GM18951 (cell line): ENCODE measurements around the gene WNK1.

Source experiments
- POLR2A ChIP-seq: IDR thresholded peaks from 4 replicates; pipeline ENCODE4 v1.6.1; 2011; ENCODE audit warnings: mild to moderate bottlenecking; ENCODE audit not compliant: insufficient read length, insufficient read depth; ENCODE audit errors: extremely low read depth
- in situ Hi-C: fragments of 300-500 bp; cut with MboI; formaldehyde crosslinking; loops from one replicate; pipeline ENCODE4 v1.12.0; 2022; ENCODE audit warnings: low sequenced_read_pairs, mixed read lengths, inconsistent platforms; ENCODE audit not compliant: unreplicated experiment

WNK1 gene

GRCh38 chr12:802242-803120 is 50.1 kb downstream of the WNK1 start:
- in situ Hi-C loops, result no loop called here
- no peak for TF ChIP-seq POLR2A

GRCh38 chr12:805022-805632 is 52.7 kb downstream of the WNK1 start:
- in situ Hi-C loops, result no loop called here
- TF ChIP-seq POLR2A, result no peak

- TF ChIP-seq POLR2A, result no peak
- in situ Hi-C loops, result no loop called here
Measured at GRCh38 chr12:806200-806791, 53.9 kb downstream of the WNK1 start.

GRCh38 chr12:807041-807735 is 54.8 kb downstream of the WNK1 start:
- in situ Hi-C loops, result no loop called here
- no peak for TF ChIP-seq POLR2A

GRCh38 chr12:810116-810515 is 57.7 kb downstream of the WNK1 start:
- in situ Hi-C loops, result loop anchor here (10.0 kb wide), 1 partner anchor 235 kb away; no protein-coding TSS in a partner anchor
- no peak for TF ChIP-seq POLR2A

- no peak for TF ChIP-seq POLR2A
- in situ Hi-C loops, result loop anchor here (10.0 kb wide), 1 partner anchor 236 kb away; no protein-coding TSS in a partner anchor
Measured at GRCh38 chr12:810671-811415, 58.5 kb downstream of the WNK1 start.

- in situ Hi-C loops, result loop anchor here (10.0 kb wide), 1 partner anchor 238 kb away; no protein-coding TSS in a partner anchor
- TF ChIP-seq POLR2A, result no peak
Measured at GRCh38 chr12:812950-813349, 60.6 kb downstream of the WNK1 start.

- in situ Hi-C loops, result loop anchor here (10.0 kb wide), 1 partner anchor 243 kb away; no protein-coding TSS in a partner anchor
Measured at GRCh38 chr12:817456-817855, 65.1 kb downstream of the WNK1 start.

GRCh38 chr12:817941-818600 is 65.7 kb downstream of the WNK1 start:
- no peak for TF ChIP-seq POLR2A
- in situ Hi-C loops, result loop anchor here (10.0 kb wide), 1 partner anchor 243 kb away; no protein-coding TSS in a partner anchor

- no peak for TF ChIP-seq POLR2A
Measured at GRCh38 chr12:818733-819132, 66.4 kb downstream of the WNK1 start.

GRCh38 chr12:820336-820735 is 68.0 kb downstream of the WNK1 start:
- in situ Hi-C loops, result no loop called here
- no peak for TF ChIP-seq POLR2A

More at GRCh38 chr12:818733-819132, 66.4 kb downstream of the WNK1 start:
- in situ Hi-C loops, result loop anchor here (10.0 kb wide), 1 partner anchor 244 kb away; no protein-coding TSS in a partner anchor

GRCh38 chr12:823028-823698 is 70.8 kb downstream of the WNK1 start:
- TF ChIP-seq POLR2A, result no peak
- in situ Hi-C loops, result no loop called here

GRCh38 chr12:826331-826730 is 74.0 kb downstream of the WNK1 start:
- in situ Hi-C loops, result no loop called here
- TF ChIP-seq POLR2A, result no peak
